Right cardiac atrium (tissue), 5 donors: ENCODE results near the gene SKIC2. TPM values are rescaled to one million over a fixed set of nuclear protein-coding genes. Genes with fewer than 3 reads are reported as not detected.
"Not testable (repeated sequence)": the region's sequence is repeated elsewhere in the genome, so short reads cannot be mapped to it uniquely, and the experiment has no call there.

Experiments
- ATAC-seq, 2 donors: fragments of 200-7000 bp; cut with Tn5 transposase; one replicate each; pipeline versions ENCODE4 v1.8.0 to v1.9.1; 2020; ENCODE audit warnings: moderate library complexity in 2 of 2, mild to moderate bottlenecking in 1 of 2
- DNase-seq, 3 donors: peaks; one replicate each; pipeline ENCODE4 v3.0.0-alpha.2; 2020
- H3K27ac ChIP-seq: one replicate; pipeline ENCODE4 v1.5.1; 2013; ENCODE audit warnings: mild to moderate bottlenecking, low read length, control low read depth, moderate library complexity
- H3K27me3 ChIP-seq: one replicate; pipeline ENCODE4 v1.6.1; 2013; ENCODE audit not compliant: control insufficient read depth, insufficient read depth
- H3K4me1 ChIP-seq: one replicate; pipeline ENCODE4 v1.6.1; 2013; ENCODE audit warnings: low read length; ENCODE audit not compliant: control insufficient read depth, insufficient read depth
- H3K4me3 ChIP-seq: one replicate; pipeline ENCODE4 v1.5.1; 2013; ENCODE audit warnings: low read length, control low read depth
- H3K9me3 ChIP-seq: one replicate; pipeline ENCODE4 v1.6.1; 2013; ENCODE audit warnings: low read length; ENCODE audit not compliant: control insufficient read depth
- WGBS: extraction: QIAGEN DNeasy Blood & Tissue Kit; methylation state at CpG from one replicate; pipeline ENCODE4 v1.1.7; 2013; 5-methylcytosine and 5-hydroxymethylcytosine counted together
- intact Hi-C, 4 donors: fragments of 100-400 bp; cut with DNase I; formaldehyde crosslinking; loops; one replicate each; pipeline versions ENCODE4 v1.11.0 to v1.14.0; 2022 to 2023
- polyA plus RNA-seq: library from polyadenylated mRNA; stranded (reverse); fragments of 200-250 nt; gene quantifications from one replicate; pipeline ENCODE4 v1.2.3, GENCODE V29; 2013
- total RNA-seq, 4 donors: library from RNA; stranded (reverse); fragmentation: NEBNext Ultra II Directional; extraction: Animal tissue kit (Norgen Biotek cat#: 25700); gene quantifications; one replicate each; pipeline ENCODE4 v1.2.1, GENCODE V29; 2021
- donor health status: healthy with polysubstance abuse.
- donor health status: DM: no; HTN: yes; CAD: no.
- donor health status: DM: no; HTN: no; CAD: no.
- donor health status: DM: no; HTN: yes; CAD: no; lungs with severe emphysema.
- donor health status: DM: yes; HTN: yes; CAD: no.

SKIC2 gene
- total and polyA plus RNA-seq, 5 donors: 28.9 to 43.1 (median 36.8) TPM

GRCh38 chr6:31980195-31980876 lies 21.4 kb downstream of the SKIC2 start:
- not testable (repeated sequence) for H3K27me3 ChIP-seq

GRCh38 chr6:31980998-31981397 lies 22.0 kb downstream of the SKIC2 start:
- H3K4me1 ChIP-seq, ATAC-seq, H3K27ac ChIP-seq, intact Hi-C loops, H3K27me3 ChIP-seq, H3K9me3 ChIP-seq, H3K4me3 ChIP-seq, DNase-seq: not testable (repeated sequence)
- WGBS: no CpG with 5 or more reads among the region's 5 CpGs

More at GRCh38 chr6:31980195-31980876, 21.4 kb downstream of the SKIC2 start:
- H3K4me3 ChIP-seq, H3K4me1 ChIP-seq, H3K27ac ChIP-seq, DNase-seq, intact Hi-C loops, H3K9me3 ChIP-seq: not testable (repeated sequence)
- WGBS: 90% methylated on average over 13 of the region's 13 CpGs
- ATAC-seq: peak in 1 of 2 donors; percentile 10

GRCh38 chr6:31981744-31982143 lies 22.8 kb downstream of the SKIC2 start, which contains the start of gene C4A:
TSS of gene C4A (plus strand) at chr6:31982057. CDS start at chr6:31982108, 51 bp downstream.
- no CpG with 5 or more reads among the region's 7 CpGs for WGBS
- peak; percentile 73 to 80 for ATAC-seq
- H3K27me3 ChIP-seq, H3K4me1 ChIP-seq, H3K27ac ChIP-seq, H3K9me3 ChIP-seq, H3K4me3 ChIP-seq, intact Hi-C loops, DNase-seq: not testable (repeated sequence)

GRCh38 chr6:31989363-31989762 lies 30.4 kb downstream of the SKIC2 start:
- intact Hi-C loops, H3K4me3 ChIP-seq, H3K4me1 ChIP-seq, H3K9me3 ChIP-seq, H3K27me3 ChIP-seq, DNase-seq, H3K27ac ChIP-seq, ATAC-seq: not testable (repeated sequence)
- WGBS: no CpG with 5 or more reads among the region's 10 CpGs

- peak in 1 of 3 donors; percentile 10 for DNase-seq
- WGBS: 97% methylated on average over 10 of the region's 14 CpGs
- intact Hi-C loops, H3K27me3 ChIP-seq, ATAC-seq, H3K4me3 ChIP-seq, H3K4me1 ChIP-seq, H3K9me3 ChIP-seq, H3K27ac ChIP-seq: not testable (repeated sequence)
Measured at GRCh38 chr6:31994421-31994820, 35.4 kb downstream of the SKIC2 start.

GRCh38 chr6:31996385-31996784 lies 37.4 kb downstream of the SKIC2 start:
- WGBS: 90% methylated on average over 6 of the region's 6 CpGs
- H3K27me3 ChIP-seq, intact Hi-C loops, ATAC-seq, H3K9me3 ChIP-seq, H3K27ac ChIP-seq, H3K4me3 ChIP-seq, H3K4me1 ChIP-seq: not testable (repeated sequence)
- peak in 2 of 3 donors; percentile 9 to 54 for DNase-seq

GRCh38 chr6:32002546-32003268 lies 43.7 kb downstream of the SKIC2 start:
- H3K27me3 ChIP-seq, H3K4me1 ChIP-seq, H3K9me3 ChIP-seq, H3K27ac ChIP-seq, DNase-seq, H3K4me3 ChIP-seq, intact Hi-C loops: not testable (repeated sequence)
- ATAC-seq: peak; percentile 51 to 67
- no CpG with 5 or more reads among the region's 15 CpGs for WGBS

- H3K4me3 ChIP-seq, DNase-seq, H3K4me1 ChIP-seq, H3K27me3 ChIP-seq, H3K27ac ChIP-seq, H3K9me3 ChIP-seq, intact Hi-C loops: not testable (repeated sequence)
- WGBS: no CpG with 5 or more reads among the region's 7 CpGs
- ATAC-seq: peak in 1 of 2 donors; percentile 51
Measured at GRCh38 chr6:32003301-32003700, 44.3 kb downstream of the SKIC2 start.

- H3K4me1 ChIP-seq, ATAC-seq, intact Hi-C loops, H3K4me3 ChIP-seq, H3K9me3 ChIP-seq, H3K27me3 ChIP-seq, H3K27ac ChIP-seq, DNase-seq: not testable (repeated sequence)
- WGBS: 73% methylated on average over 4 of the region's 4 CpGs
Measured at GRCh38 chr6:32004393-32004792, 45.4 kb downstream of the SKIC2 start.

- H3K27ac ChIP-seq, H3K9me3 ChIP-seq, ATAC-seq, H3K4me1 ChIP-seq, intact Hi-C loops, H3K4me3 ChIP-seq, H3K27me3 ChIP-seq: not testable (repeated sequence)
- DNase-seq: peak in 1 of 3 donors; percentile 32
- 69% methylated on average over 9 of the region's 13 CpGs for WGBS
Measured at GRCh38 chr6:32004864-32005537, 46.0 kb downstream of the SKIC2 start.

GRCh38 chr6:32005538-32005880 lies 46.5 kb downstream of the SKIC2 start:
- peak; percentile 12 to 52 (median 30) for DNase-seq
- H3K9me3 ChIP-seq, H3K27me3 ChIP-seq, H3K4me3 ChIP-seq, ATAC-seq, intact Hi-C loops, H3K4me1 ChIP-seq, H3K27ac ChIP-seq: not testable (repeated sequence)
- WGBS: 69% methylated on average over 6 of the region's 9 CpGs
